ENCODE results near the gene ZNF451.

Gene ZNF451

GRCh38 chr6:57117796-57118195 lies 27.8 kb downstream of the ZNF451 start:
- Histone ChIP-seq H3K9me3 (ENCODE audit: insufficient read depth, low read length) (no peaks in the 10 kb centered on the region), H3K4me2 (ENCODE audit: low read depth, low read length, poor library complexity, severe bottlenecking) (no peak overlapping the region), H2AFZ (ENCODE audit: low read depth, low read length, severe bottlenecking) (no peak overlapping the region), H4K20me1 (ENCODE audit: low read depth, low read length) (peaks cover 12% of the 10 kb centered on the region), H3K79me2 (ENCODE audit: insufficient read depth, low read length) (peaks cover 86% of the 10 kb centered on the region), H3K9me2 (replicated peaks; ENCODE audit: insufficient read depth, low read length) (no peaks in the 10 kb centered on the region), H3K27me3 (ENCODE audit: low read length) (no peaks in the 10 kb centered on the region), H3K4me3 (ENCODE audit: insufficient read depth, low read length, poor library complexity, severe bottlenecking) (no peak overlapping the region), H3K27ac (ENCODE audit: low read depth, low read length) (no peak overlapping the region), H3K9ac (ENCODE audit: low read length) (no peak overlapping the region), H3F3A (ENCODE audit: insufficient read depth) (peaks cover 4% of the 10 kb centered on the region; the same call in 1 of the 2 replicates), H3K36me3 (ENCODE audit: low read length) (peaks cover 19% of the 10 kb centered on the region)
- TF ChIP-seq, protein P1, sequence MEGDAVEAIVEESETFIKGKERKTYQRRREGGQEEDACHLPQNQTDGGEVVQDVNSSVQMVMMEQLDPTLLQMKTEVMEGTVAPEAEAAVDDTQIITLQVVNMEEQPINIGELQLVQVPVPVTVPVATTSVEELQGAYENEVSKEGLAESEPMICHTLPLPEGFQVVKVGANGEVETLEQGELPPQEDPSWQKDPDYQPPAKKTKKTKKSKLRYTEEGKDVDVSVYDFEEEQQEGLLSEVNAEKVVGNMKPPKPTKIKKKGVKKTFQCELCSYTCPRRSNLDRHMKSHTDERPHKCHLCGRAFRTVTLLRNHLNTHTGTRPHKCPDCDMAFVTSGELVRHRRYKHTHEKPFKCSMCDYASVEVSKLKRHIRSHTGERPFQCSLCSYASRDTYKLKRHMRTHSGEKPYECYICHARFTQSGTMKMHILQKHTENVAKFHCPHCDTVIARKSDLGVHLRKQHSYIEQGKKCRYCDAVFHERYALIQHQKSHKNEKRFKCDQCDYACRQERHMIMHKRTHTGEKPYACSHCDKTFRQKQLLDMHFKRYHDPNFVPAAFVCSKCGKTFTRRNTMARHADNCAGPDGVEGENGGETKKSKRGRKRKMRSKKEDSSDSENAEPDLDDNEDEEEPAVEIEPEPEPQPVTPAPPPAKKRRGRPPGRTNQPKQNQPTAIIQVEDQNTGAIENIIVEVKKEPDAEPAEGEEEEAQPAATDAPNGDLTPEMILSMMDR (IDR thresholded peaks at IDR 0.05; ENCODE audit: insufficient read depth, low read length, poor library complexity, severe bottlenecking) = no peak
- no peak for TF ChIP-seq EZH2phosphoT487 (conservative IDR thresholded peaks at IDR 0.05; ENCODE audit: low read length)

GRCh38 chr6:57123111-57123510 lies 33.1 kb downstream of the ZNF451 start:
- Histone ChIP-seq H3K36me3 (ENCODE audit: low read length) (peaks cover 42% of the 10 kb centered on the region), H2AFZ (ENCODE audit: low read depth, low read length, severe bottlenecking) (no peak overlapping the region), H3F3A (ENCODE audit: insufficient read depth) (peaks cover 5% of the 10 kb centered on the region; the same call in 1 of the 2 replicates), H3K9ac (ENCODE audit: low read length) (no peak overlapping the region), H3K9me2 (replicated peaks; ENCODE audit: insufficient read depth, low read length) (no peaks in the 10 kb centered on the region), H3K4me2 (ENCODE audit: low read depth, low read length, poor library complexity, severe bottlenecking) (no peak overlapping the region), H3K79me2 (ENCODE audit: insufficient read depth, low read length) (peaks cover 63% of the 10 kb centered on the region), H3K4me3 (ENCODE audit: insufficient read depth, low read length, poor library complexity, severe bottlenecking) (no peak overlapping the region), H3K9me3 (ENCODE audit: insufficient read depth, low read length) (no peaks in the 10 kb centered on the region), H3K27me3 (ENCODE audit: low read length) (no peaks in the 10 kb centered on the region), H3K27ac (ENCODE audit: low read depth, low read length) (no peak overlapping the region), H4K20me1 (ENCODE audit: low read depth, low read length) (no peaks in the 10 kb centered on the region; the same call in 1 of the 2 replicates)
- TF ChIP-seq, protein P1 (IDR thresholded peaks at IDR 0.05; ENCODE audit: insufficient read depth, low read length, poor library complexity, severe bottlenecking) = no peak
- TF ChIP-seq EZH2phosphoT487 (conservative IDR thresholded peaks at IDR 0.05; ENCODE audit: low read length) = no peak

GRCh38 chr6:57127763-57128162 lies 37.8 kb downstream of the ZNF451 start:
- Histone ChIP-seq H3K27ac (ENCODE audit: low read depth, low read length) (no peak overlapping the region), H3K4me2 (ENCODE audit: low read depth, low read length, poor library complexity, severe bottlenecking) (no peak overlapping the region), H3K9me2 (replicated peaks; ENCODE audit: insufficient read depth, low read length) (no peaks in the 10 kb centered on the region), H3K36me3 (ENCODE audit: low read length) (peaks cover 54% of the 10 kb centered on the region; the same call in 1 of the 2 replicates), H2AFZ (ENCODE audit: low read depth, low read length, severe bottlenecking) (no peak overlapping the region), H4K20me1 (ENCODE audit: low read depth, low read length) (no peaks in the 10 kb centered on the region), H3K79me2 (ENCODE audit: insufficient read depth, low read length) (peaks cover 30% of the 10 kb centered on the region), H3K9ac (ENCODE audit: low read length) (no peak overlapping the region), H3K4me3 (ENCODE audit: insufficient read depth, low read length, poor library complexity, severe bottlenecking) (no peak overlapping the region), H3F3A (ENCODE audit: insufficient read depth) (peaks cover 5% of the 10 kb centered on the region; the same call in 1 of the 2 replicates), H3K9me3 (ENCODE audit: insufficient read depth, low read length) (no peaks in the 10 kb centered on the region), H3K27me3 (ENCODE audit: low read length) (no peaks in the 10 kb centered on the region)
- TF ChIP-seq, protein P1 (IDR thresholded peaks at IDR 0.05; ENCODE audit: insufficient read depth, low read length, poor library complexity, severe bottlenecking) = no peak
- no peak for TF ChIP-seq EZH2phosphoT487 (conservative IDR thresholded peaks at IDR 0.05; ENCODE audit: low read length)

Measured in SU-DHL-6 (cell line).